Vagina (tissue), 2 donors: ENCODE results near the gene FBXW2. TPM values are rescaled to one million over a fixed set of nuclear protein-coding genes. Genes with fewer than 3 reads are reported as not detected.

Experiments
- DNase-seq, 2 donors: peaks; one replicate each; pipeline ENCODE4 v3.0.0-alpha.2; 2017; ENCODE audit errors: extremely low spot score in 2 of 2
- H3K27ac ChIP-seq: fragments of 200-600 bp; sonication (generic); one replicate; pipeline ENCODE4 v1.5.1; 2019
- H3K27me3 ChIP-seq: fragments of 200-600 bp; sonication (generic); one replicate; pipeline ENCODE4 v1.5.1; 2019
- H3K36me3 ChIP-seq, 2 donors: fragments of 200-600 bp; sonication (generic); one replicate each; pipeline ENCODE4 v1.5.1; 2017 to 2019
- H3K4me1 ChIP-seq: fragments of 200-600 bp; sonication (generic); one replicate; pipeline ENCODE4 v1.5.1; 2019
- H3K4me3 ChIP-seq, 2 donors: fragments of 200-600 bp; sonication (generic); 1 replicate in 1 of 2; 2 replicates in 1 of 2; pipeline ENCODE4 v1.5.1; 2016 to 2019
- H3K9me3 ChIP-seq: fragments of 200-600 bp; sonication (generic); one replicate; pipeline ENCODE4 v1.5.1; 2019
- CTCF ChIP-seq, 3 experiments: fragments of 450-650 bp in 2 of 3; fragments of 200-600 bp in 1 of 3; sonication (generic) in 1 of 3; IDR thresholded peaks; one replicate each; pipeline ENCODE4 v1.5.1; 2017 to 2019; ENCODE audit warnings: antibody characterized with exemption in 3 of 3, mild to moderate bottlenecking in 2 of 3, moderate library complexity in 2 of 3
- POLR2A ChIP-seq, 2 donors: fragments of 450-650 bp; IDR thresholded peaks; one replicate each; pipeline ENCODE4 v1.6.1; 2017; ENCODE audit warnings: antibody characterized with exemption in 2 of 2, mild to moderate bottlenecking in 2 of 2, moderate library complexity in 2 of 2
- POLR2AphosphoS5 ChIP-seq, 2 donors: sonication (generic); formaldehyde crosslinking; IDR thresholded peaks; one replicate each; pipeline ENCODE4 v1.9.0; 2017; ENCODE audit warnings: antibody characterized with exemption in 2 of 2, mild to moderate bottlenecking in 2 of 2, low read depth in 1 of 2; ENCODE audit not compliant: insufficient read depth in 1 of 2
- intact Hi-C: fragments of 100-400 bp; cut with DNase I; formaldehyde crosslinking; loops from one replicate; pipeline ENCODE4 v1.15.1; 2023
- total RNA-seq: library from RNA; depleted of rRNA; stranded (reverse); fragments of >200 nt; gene quantifications from one replicate; pipeline ENCODE4 v1.2.3, GENCODE V29; 2016

Gene FBXW2
- total RNA-seq, 1 donor from 2014 or later = 33.1 TPM

DNA sequence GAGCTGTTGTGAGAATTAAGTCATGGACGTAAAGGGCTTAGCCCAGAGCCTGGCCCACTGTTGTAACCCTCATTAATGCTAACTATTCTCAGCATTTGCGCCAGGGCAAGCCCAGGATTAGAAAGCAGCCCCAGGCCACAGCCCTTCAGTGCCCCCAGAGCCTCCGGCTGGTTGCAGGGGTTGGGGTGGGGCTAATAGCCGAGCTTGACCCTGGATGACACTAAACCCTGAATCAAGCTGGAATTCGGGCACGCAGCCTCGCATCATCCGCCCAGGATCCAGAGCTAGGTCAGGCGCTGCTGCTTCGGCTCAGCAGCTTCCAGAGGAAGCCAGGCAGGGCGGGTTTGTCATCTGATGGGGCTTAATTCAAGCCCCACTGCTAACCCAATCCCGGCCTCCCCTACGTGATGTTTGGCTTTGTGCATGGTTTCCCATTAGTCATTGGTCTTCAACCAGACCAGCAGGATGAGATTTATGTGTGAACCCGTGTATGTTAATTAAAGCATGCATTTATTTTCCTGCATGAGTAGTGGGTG, 77.8 kb downstream of the FBXW2 start:
- DNase-seq = no peak
- H3K9me3 ChIP-seq = no peaks in the 10 kb centered on the region
- no peaks in the 10 kb centered on the region for H3K27me3 ChIP-seq
- H3K4me1 ChIP-seq = peaks cover 44% of the 10 kb centered on the region
- H3K36me3 ChIP-seq = no peaks in the 10 kb centered on the region
- intact Hi-C loops = no loop called here
- peak overlapping the region; percentile 70 to 88 for H3K4me3 ChIP-seq
- TF ChIP-seq POLR2AphosphoS5 (IDR thresholded peaks at IDR 0.05; ENCODE audit: insufficient read depth in 1 of 2, low read depth in 1 of 2) (peak; percentile 54 to 64), POLR2A (IDR thresholded peaks at IDR 0.05) (no peak), CTCF (IDR thresholded peaks at IDR 0.05) (no peak)
- H3K27ac ChIP-seq = peak overlapping the region; percentile 80

DNA sequence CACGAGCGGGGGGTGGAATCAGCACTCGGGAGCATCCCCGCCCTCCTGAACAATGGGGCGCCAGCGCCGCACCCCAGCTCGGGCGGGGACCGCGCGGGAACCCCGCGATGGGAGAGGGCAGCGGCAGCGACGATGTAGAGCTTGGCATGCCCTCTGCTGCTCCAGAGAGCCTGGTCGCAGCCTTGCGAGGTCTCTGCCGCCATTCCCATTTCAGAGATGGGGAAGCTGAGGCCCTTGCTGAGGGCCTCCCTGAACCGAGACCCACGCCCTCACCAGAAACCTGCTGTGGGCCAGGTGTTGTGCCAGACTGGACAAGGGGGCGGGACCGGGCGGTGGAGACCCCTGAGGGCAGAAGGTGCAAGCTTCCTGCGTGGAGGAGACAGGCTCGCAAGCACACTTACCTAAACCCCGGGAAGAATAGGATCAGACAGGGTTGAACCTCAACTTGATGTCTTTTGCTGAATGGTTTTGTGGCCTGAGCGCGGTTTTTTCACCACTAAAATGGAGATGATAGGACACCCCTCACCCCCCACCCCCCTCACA, 78.3 kb downstream of the FBXW2 start:
- Histone ChIP-seq H3K27me3 (no peaks in the 10 kb centered on the region), H3K27ac (peak overlapping the region; percentile 80), H3K9me3 (no peaks in the 10 kb centered on the region), H3K4me3 (peak overlapping the region; percentile 70 to 88), H3K4me1 (peaks cover 47% of the 10 kb centered on the region), H3K36me3 (no peaks in the 10 kb centered on the region)
- intact Hi-C loops = no loop called here
- no peak for DNase-seq
- no peak for TF ChIP-seq CTCF (IDR thresholded peaks at IDR 0.05)
- TF ChIP-seq POLR2A (IDR thresholded peaks at IDR 0.05) = no peak
- TF ChIP-seq POLR2AphosphoS5 (IDR thresholded peaks at IDR 0.05; ENCODE audit: insufficient read depth in 1 of 2, low read depth in 1 of 2) = peak in 1 of 2 donors; percentile 17

GRCh38 chr9:120714088-120714845, 78.9 kb downstream of the FBXW2 start, which contains the start of gene MEGF9:
TSS of gene MEGF9 (minus strand) at chr9:120714470. CDS start at chr9:120714358, 112 bp downstream.
- H3K27me3 ChIP-seq = no peaks in the 10 kb centered on the region
- H3K4me1 ChIP-seq = peaks cover 53% of the 10 kb centered on the region
- H3K36me3 ChIP-seq = no peaks in the 10 kb centered on the region
- intact Hi-C loops = no loop called here
- peak within 1 kb of the TSS; percentile 70 to 88 for H3K4me3 ChIP-seq
- H3K27ac ChIP-seq = peak within 1 kb of the TSS; percentile 80
- TF ChIP-seq POLR2AphosphoS5 (IDR thresholded peaks at IDR 0.05; ENCODE audit: insufficient read depth in 1 of 2, low read depth in 1 of 2) (peak; percentile 66 to 89), CTCF (IDR thresholded peaks at IDR 0.05) (no peak), POLR2A (IDR thresholded peaks at IDR 0.05) (peak in 1 of 2 donors; percentile 88)
- DNase-seq = peak; percentile 98 to 99
- no peaks in the 10 kb centered on the region for H3K9me3 ChIP-seq

GRCh38 chr9:120713257-120714087, 79.7 kb downstream of the FBXW2 start:
- Histone ChIP-seq H3K4me3 (peak overlapping the region; percentile 70 to 88), H3K27me3 (no peaks in the 10 kb centered on the region), H3K4me1 (peaks cover 59% of the 10 kb centered on the region), H3K9me3 (no peaks in the 10 kb centered on the region), H3K27ac (peak overlapping the region; percentile 80), H3K36me3 (no peaks in the 10 kb centered on the region)
- intact Hi-C loops = no loop called here
- no peak for DNase-seq
- TF ChIP-seq POLR2A (IDR thresholded peaks at IDR 0.05) = no peak
- TF ChIP-seq POLR2AphosphoS5 (IDR thresholded peaks at IDR 0.05; ENCODE audit: insufficient read depth in 1 of 2, low read depth in 1 of 2) = no peak
- peak in 1 of 3 experiments; percentile 17 for TF ChIP-seq CTCF (IDR thresholded peaks at IDR 0.05)
